ENCODE results near the gene PRRC2A. TPM values are rescaled to one million over a fixed set of nuclear protein-coding genes. Genes with fewer than 3 reads are reported as not detected.

The PRRC2A gene
- total RNA-seq, 1 donor from 2014 or later, result 117 TPM

DNA sequence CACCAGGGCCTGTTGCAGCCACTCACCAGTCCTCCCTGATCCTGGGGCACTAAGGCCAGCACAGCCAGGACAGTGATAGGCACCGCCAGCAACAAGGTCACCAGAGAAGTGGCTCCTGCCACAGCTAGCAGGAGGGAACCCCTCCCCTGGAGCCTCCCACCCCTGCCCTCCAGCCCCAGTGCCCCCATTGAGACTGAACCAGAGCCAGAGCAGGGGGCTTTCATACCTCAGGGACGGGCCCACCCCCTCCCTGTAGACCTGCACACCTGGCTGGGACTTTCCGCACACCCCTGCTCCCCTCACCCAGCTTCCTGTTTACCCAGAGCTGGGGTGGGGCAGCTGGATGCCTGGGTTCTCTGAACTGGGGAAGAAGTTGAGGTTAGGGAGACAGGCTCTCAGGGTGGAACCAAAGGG, 38.3 kb upstream of the PRRC2A start, which contains the start of gene LTB:
Gene LTB, minus strand, starts transcription at position 195 of the 414 bp plus-strand sequence. Its CDS starts 7 bp downstream, at position 188.
- TF ChIP-seq, protein P1, sequence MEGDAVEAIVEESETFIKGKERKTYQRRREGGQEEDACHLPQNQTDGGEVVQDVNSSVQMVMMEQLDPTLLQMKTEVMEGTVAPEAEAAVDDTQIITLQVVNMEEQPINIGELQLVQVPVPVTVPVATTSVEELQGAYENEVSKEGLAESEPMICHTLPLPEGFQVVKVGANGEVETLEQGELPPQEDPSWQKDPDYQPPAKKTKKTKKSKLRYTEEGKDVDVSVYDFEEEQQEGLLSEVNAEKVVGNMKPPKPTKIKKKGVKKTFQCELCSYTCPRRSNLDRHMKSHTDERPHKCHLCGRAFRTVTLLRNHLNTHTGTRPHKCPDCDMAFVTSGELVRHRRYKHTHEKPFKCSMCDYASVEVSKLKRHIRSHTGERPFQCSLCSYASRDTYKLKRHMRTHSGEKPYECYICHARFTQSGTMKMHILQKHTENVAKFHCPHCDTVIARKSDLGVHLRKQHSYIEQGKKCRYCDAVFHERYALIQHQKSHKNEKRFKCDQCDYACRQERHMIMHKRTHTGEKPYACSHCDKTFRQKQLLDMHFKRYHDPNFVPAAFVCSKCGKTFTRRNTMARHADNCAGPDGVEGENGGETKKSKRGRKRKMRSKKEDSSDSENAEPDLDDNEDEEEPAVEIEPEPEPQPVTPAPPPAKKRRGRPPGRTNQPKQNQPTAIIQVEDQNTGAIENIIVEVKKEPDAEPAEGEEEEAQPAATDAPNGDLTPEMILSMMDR (IDR thresholded peaks at IDR 0.05; ENCODE audit: insufficient read depth, low read length, poor library complexity, severe bottlenecking), result no peak
- no peak for DNase-seq (ENCODE audit: low read depth)
- Histone ChIP-seq H3K27me3 (ENCODE audit: control insufficient read depth, insufficient read depth, low read length) (no peaks in the 10 kb centered on the region), H3K4me3 (ENCODE audit: low read depth, low read length) (peak within 1 kb of the TSS; percentile 85), H3K36me3 (ENCODE audit: control insufficient read depth, insufficient read depth, low read length) (no peaks in the 10 kb centered on the region)

DNA sequence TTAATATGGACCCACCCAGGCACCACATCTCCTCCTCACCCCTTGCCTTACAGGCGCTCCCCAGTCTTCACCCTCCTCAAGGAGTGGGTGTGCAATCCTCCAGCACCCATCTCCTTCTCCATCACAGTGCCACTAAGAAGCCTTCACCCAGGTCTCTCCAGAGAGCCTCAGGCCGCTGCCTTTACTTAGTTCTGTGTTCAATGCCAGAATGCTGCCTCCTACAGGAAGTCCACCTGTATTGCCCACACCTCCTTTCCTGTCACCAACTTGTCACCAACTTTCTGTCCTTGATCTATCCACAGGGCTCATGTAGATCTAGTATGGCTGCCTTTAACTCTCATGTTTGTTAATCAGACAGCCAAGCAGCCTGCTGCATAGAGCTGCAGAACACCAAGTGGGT, 35.0 kb upstream of the PRRC2A start:
- H3K27me3 ChIP-seq (ENCODE audit: control insufficient read depth, insufficient read depth, low read length), result no peaks in the 10 kb centered on the region
- TF ChIP-seq, protein P1 (IDR thresholded peaks at IDR 0.05; ENCODE audit: insufficient read depth, low read length, poor library complexity, severe bottlenecking), result peak; percentile 25
- no peaks in the 10 kb centered on the region for H3K36me3 ChIP-seq (ENCODE audit: control insufficient read depth, insufficient read depth, low read length)
- DNase-seq (ENCODE audit: low read depth), result no peak
- H3K4me3 ChIP-seq (ENCODE audit: low read depth, low read length), result no peak overlapping the region

DNA sequence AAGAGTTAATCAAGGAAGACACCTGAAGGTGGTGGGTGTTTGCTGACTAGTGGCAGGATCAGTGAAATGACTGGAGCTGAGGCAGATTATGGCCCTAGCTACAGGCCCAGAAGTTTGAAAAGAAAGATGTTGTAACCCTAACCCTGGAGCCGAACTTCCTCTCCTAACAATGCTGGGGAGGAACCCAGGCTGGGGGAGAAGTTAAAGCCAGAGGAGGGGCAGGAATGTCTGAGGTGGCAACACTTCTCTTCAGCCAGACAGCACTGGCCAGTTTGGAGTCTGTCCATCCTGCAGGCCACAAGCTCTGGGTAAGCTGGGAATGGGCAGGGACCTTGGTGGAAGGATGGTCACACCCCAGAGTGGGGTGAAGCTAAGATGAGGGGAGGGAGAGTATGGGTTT, 34.5 kb upstream of the PRRC2A start, which contains the start of gene LST1:
Gene LST1, plus strand, starts transcription at position 270 of the 400 bp plus-strand sequence. CDS start 1,023 bp downstream, outside the sequence.
- TF ChIP-seq, protein P1 (IDR thresholded peaks at IDR 0.05; ENCODE audit: insufficient read depth, low read length, poor library complexity, severe bottlenecking), result no peak
- H3K36me3 ChIP-seq (ENCODE audit: control insufficient read depth, insufficient read depth, low read length), result no peaks in the 10 kb centered on the region
- H3K4me3 ChIP-seq (ENCODE audit: low read depth, low read length), result no peak within 1 kb of the TSS
- H3K27me3 ChIP-seq (ENCODE audit: control insufficient read depth, insufficient read depth, low read length), result no peaks in the 10 kb centered on the region
- no peak for DNase-seq (ENCODE audit: low read depth)

DNA sequence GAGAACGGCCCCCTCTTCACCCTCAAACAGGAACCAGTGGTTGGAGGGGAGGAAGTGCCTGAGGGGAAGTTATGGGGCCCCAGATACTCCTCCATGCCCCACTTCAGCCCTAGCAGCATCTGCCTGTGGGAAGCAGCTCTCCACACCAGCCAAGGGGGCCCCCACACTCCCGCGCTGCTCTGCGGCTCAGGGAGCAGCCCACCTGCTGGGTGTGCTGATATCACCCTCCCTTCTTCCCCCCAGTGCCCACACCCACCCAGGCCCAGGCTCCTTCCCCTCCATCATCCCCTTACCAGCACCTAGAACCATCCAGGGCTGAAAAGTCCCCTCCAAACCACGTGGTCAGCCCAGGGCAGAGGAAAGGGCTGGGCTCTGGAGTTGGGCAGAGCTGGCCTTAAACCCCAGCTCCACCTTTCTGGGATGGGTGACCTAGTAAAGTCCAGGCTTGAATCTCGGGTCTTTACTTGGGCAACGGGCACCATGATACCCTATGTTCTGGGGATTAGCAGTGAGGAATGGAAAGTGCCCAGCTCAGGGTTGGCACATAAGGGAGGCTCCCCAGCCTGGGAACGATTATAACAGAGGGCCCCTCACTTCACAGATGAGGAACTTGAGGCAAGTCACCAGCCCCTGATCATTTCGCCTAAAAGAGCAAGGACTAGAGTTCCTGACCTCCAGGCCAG, 33.8 kb upstream of the PRRC2A start:
- Histone ChIP-seq H3K4me3 (ENCODE audit: low read depth, low read length) (no peak overlapping the region), H3K36me3 (ENCODE audit: control insufficient read depth, insufficient read depth, low read length) (no peaks in the 10 kb centered on the region), H3K27me3 (ENCODE audit: control insufficient read depth, insufficient read depth, low read length) (no peaks in the 10 kb centered on the region)
- DNase-seq (ENCODE audit: low read depth), result no peak
- TF ChIP-seq, protein P1 (IDR thresholded peaks at IDR 0.05; ENCODE audit: insufficient read depth, low read length, poor library complexity, severe bottlenecking), result no peak

DNA sequence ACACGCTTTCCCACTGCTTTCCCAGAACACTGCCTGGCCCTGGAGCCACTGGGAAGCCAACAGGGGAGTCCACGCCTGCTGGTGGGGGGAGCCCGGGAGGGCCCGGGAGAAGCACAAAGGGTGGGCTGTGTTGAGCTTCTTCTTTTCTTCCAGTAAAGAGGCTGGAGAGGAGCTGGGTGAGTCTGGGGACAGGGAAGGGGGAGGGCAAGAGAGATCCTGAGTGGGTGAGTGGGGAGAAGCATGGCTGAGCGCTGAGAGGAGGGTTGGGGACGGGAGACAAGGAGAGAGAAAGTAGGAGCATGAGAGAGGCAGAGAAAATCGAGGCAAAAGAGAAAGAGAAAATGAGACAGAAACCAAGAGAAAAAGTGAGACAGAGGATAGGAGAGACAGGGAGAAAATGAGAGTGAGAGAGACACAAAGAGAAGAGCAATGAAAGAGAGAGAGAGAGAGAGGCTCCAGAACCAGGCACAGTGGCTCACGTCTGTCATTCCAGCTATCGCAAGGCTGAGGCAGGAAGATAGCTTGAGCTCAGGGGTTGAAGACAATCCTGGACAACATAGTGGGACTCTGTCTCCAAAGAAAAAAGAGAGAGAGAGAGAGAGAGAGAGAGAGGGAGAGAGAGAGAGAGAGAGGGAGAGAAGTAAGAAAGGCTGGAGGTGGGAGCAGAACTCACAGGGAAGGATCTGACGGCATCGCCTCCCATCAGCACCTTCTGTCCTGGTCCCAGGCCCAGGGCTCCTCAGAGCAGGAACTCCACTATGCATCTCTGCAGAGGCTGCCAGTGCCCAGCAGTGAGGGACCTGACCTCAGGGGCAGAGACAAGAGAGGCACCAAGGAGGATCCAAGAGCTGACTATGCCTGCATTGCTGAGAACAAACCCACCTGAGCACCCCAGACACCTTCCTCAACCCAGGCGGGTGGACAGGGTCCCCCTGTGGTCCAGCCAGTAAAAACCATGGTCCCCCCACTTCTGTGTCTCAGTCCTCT, 32.4 kb upstream of the PRRC2A start:
- DNase-seq (ENCODE audit: low read depth), result no peak
- Histone ChIP-seq H3K36me3 (ENCODE audit: control insufficient read depth, insufficient read depth, low read length) (no peaks in the 10 kb centered on the region), H3K27me3 (ENCODE audit: control insufficient read depth, insufficient read depth, low read length) (no peaks in the 10 kb centered on the region), H3K4me3 (ENCODE audit: low read depth, low read length) (no peak overlapping the region)
- TF ChIP-seq, protein P1 (IDR thresholded peaks at IDR 0.05; ENCODE audit: insufficient read depth, low read length, poor library complexity, severe bottlenecking), result no peak

Data from kidney epithelial cell (primary cell).